HepG2 (cell line): ENCODE measurements around the gene MAN2B2. TPM values are rescaled to one million over a fixed set of nuclear protein-coding genes. Genes with fewer than 3 reads are reported as not detected.

ENCODE experiments used
- FIP1L1 ChIP-seq: fragments of 200-400 bp; formaldehyde crosslinking; IDR thresholded peaks from 2 replicates; pipeline ENCODE4 v1.6.1; 2018; ENCODE audit warnings: low read depth, mild to moderate bottlenecking, low read length, moderate library complexity, borderline replicate concordance; ENCODE audit not compliant: insufficient read depth
- FOXK2 ChIP-seq: fragments of 450-650 bp; IDR thresholded peaks from 2 replicates; pipeline ENCODE4 v1.6.1; 2016
- HNRNPL ChIP-seq: fragments of 200-400 bp; formaldehyde crosslinking; IDR thresholded peaks from 2 replicates; pipeline ENCODE4 v1.6.1; 2017; ENCODE audit warnings: mild to moderate bottlenecking, low read depth, low read length
- HOXD1 ChIP-seq: sonication (generic); formaldehyde crosslinking; IDR thresholded peaks from 2 replicates; pipeline ENCODE4 v1.5.0; 2020; ENCODE audit warnings: missing genetic modification reagents
- JARID2 ChIP-seq: sonication (generic); formaldehyde crosslinking; IDR thresholded peaks from 2 replicates; pipeline ENCODE4 v1.8.1; 2023; ENCODE audit warnings: missing genetic modification reagents, inconsistent platforms; ENCODE audit not compliant: insufficient replicate concordance
- JDP2 ChIP-seq: sonication (generic); formaldehyde crosslinking; IDR thresholded peaks from 2 replicates; pipeline ENCODE4 v1.8.1; 2022; ENCODE audit warnings: missing genetic modification reagents, borderline replicate concordance
- JUNB ChIP-seq: sonication (generic); formaldehyde crosslinking; IDR thresholded peaks from 2 replicates; pipeline ENCODE4 v1.8.0; 2022; ENCODE audit warnings: missing genetic modification reagents, mild to moderate bottlenecking, borderline replicate concordance
- KDM1A ChIP-seq: IDR thresholded peaks from 2 replicates; pipeline ENCODE4 v1.6.1; 2016; ENCODE audit warnings: missing compliant biosample characterization
- MIER3 ChIP-seq: IDR thresholded peaks from 2 replicates; pipeline ENCODE4 v1.6.1; 2016; ENCODE audit warnings: missing compliant biosample characterization, borderline replicate concordance
- TMF1 ChIP-seq: sonication (generic); formaldehyde crosslinking; IDR thresholded peaks from 2 replicates; pipeline ENCODE4 v1.8.1; 2022; ENCODE audit warnings: low read depth, missing genetic modification reagents
- ZC3H4 ChIP-seq: sonication (generic); formaldehyde crosslinking; IDR thresholded peaks from 2 replicates; pipeline ENCODE4 v1.4.0; 2020; ENCODE audit warnings: missing genetic modification reagents, borderline replicate concordance
- ZFP62 ChIP-seq: sonication (generic); formaldehyde crosslinking; IDR thresholded peaks from 2 replicates; pipeline ENCODE4 v1.4.0; 2020; ENCODE audit warnings: missing genetic modification reagents
- ZFX ChIP-seq: sonication (generic); formaldehyde crosslinking; IDR thresholded peaks from 2 replicates; pipeline ENCODE4 v1.4.0; 2020; ENCODE audit warnings: mild to moderate bottlenecking, low read depth, missing genetic modification reagents, moderate library complexity
- ZNF235 ChIP-seq: sonication (generic); formaldehyde crosslinking; IDR thresholded peaks from 2 replicates; pipeline ENCODE4 v1.8.1; 2023; ENCODE audit warnings: mild to moderate bottlenecking, missing genetic modification reagents, borderline replicate concordance
- ZNF253 ChIP-seq: sonication (generic); formaldehyde crosslinking; IDR thresholded peaks from 2 replicates; pipeline ENCODE4 v1.8.0; 2022; ENCODE audit warnings: mild to moderate bottlenecking, missing genetic modification reagents, borderline replicate concordance
- ZNF256 ChIP-seq: sonication (generic); formaldehyde crosslinking; conservative IDR thresholded peaks from 2 replicates; pipeline ENCODE4 v1.4.0; 2020; ENCODE audit warnings: missing genetic modification reagents
- ZNF367 ChIP-seq: sonication (generic); formaldehyde crosslinking; IDR thresholded peaks from 2 replicates; pipeline ENCODE4 v1.4.0; 2020; ENCODE audit warnings: missing genetic modification reagents, borderline replicate concordance
- ZNF574 ChIP-seq: sonication (generic); formaldehyde crosslinking; IDR thresholded peaks from 2 replicates; pipeline ENCODE4 v1.4.0; 2020; ENCODE audit warnings: missing genetic modification reagents
- ZNF713 ChIP-seq: sonication (generic); formaldehyde crosslinking; IDR thresholded peaks from 2 replicates; pipeline ENCODE4 v1.4.0; 2020; ENCODE audit warnings: mild to moderate bottlenecking, missing genetic modification reagents
- ZNF720 ChIP-seq: sonication (generic); formaldehyde crosslinking; IDR thresholded peaks from 2 replicates; pipeline ENCODE4 v1.4.0; 2020; ENCODE audit warnings: missing genetic modification reagents
- ZNF781 ChIP-seq: sonication (generic); formaldehyde crosslinking; IDR thresholded peaks from 2 replicates; pipeline ENCODE4 v1.5.1; 2020; ENCODE audit warnings: borderline replicate concordance, mild to moderate bottlenecking, missing genetic modification reagents; ENCODE audit errors: not compliant biosample characterization
- polyA plus RNA-seq, 8 experiments: library from polyadenylated mRNA; depleted of rRNA in 3 of 8; stranded (reverse) in 7 of 8; unstranded in 1 of 8; fragments of >200 nt; fragmentation: Illumina TruSeq in 4 of 8; extraction: Trizol in 4 of 8; gene quantifications; 2 replicates each; pipeline versions ENCODE4 v1.2.1 to v1.2.3, GENCODE V29; 2011 to 2016; ENCODE audit warnings: low read depth in 4 of 8, missing spikeins in 1 of 8, mixed read lengths in 1 of 8; ENCODE audit not compliant: insufficient read depth in 1 of 8
- total RNA-seq, 5 experiments: library from RNA; depleted of rRNA; stranded (reverse); fragments of >200 nt; fragmentation: Illumina TruSeq; extraction: Trizol; gene quantifications; 2 replicates each; pipeline ENCODE4 v1.2.3, GENCODE V29; 2016; ENCODE audit warnings: low read depth in 1 of 5
- TF ChIP-seq, protein P1 (sequence below): sonication (generic); formaldehyde crosslinking; IDR thresholded peaks from 2 replicates; pipeline ENCODE4 v1.4.0; 2020; ENCODE audit warnings: missing genetic modification reagents, low read depth, mild to moderate bottlenecking, borderline replicate concordance
- TF ChIP-seq, protein P2 (sequence below): IDR thresholded peaks from 2 replicates; pipeline ENCODE4 v1.6.1; 2018; ENCODE audit warnings: missing genetic modification reagents
- TF ChIP-seq, protein P3 (sequence below): sonication (generic); formaldehyde crosslinking; IDR thresholded peaks from 2 replicates; pipeline ENCODE4 v1.4.0; 2020; ENCODE audit warnings: mild to moderate bottlenecking, missing genetic modification reagents

The MAN2B2 gene
- total and polyA plus RNA-seq, 2 of the 13 experiments (the other 11 are each of a cell fraction or from before 2014, with no cell fraction given): 4.8 to 5.4 TPM

GRCh38 chr4:6546681-6547447 lies 28.1 kb upstream of the MAN2B2 start (continued):
- TF ChIP-seq, protein P1, sequence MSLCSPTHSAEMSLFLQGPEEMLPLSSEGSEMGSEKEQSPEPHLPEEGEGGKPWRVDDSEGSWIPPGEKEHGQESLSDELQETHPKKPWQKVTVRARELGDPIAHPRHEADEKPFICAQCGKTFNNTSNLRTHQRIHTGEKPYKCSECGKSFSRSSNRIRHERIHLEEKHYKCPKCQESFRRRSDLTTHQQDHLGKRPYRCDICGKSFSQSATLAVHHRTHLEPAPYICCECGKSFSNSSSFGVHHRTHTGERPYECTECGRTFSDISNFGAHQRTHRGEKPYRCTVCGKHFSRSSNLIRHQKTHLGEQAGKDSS (CRISPR knock-in tag): peak; percentile 52; the same call in 1 of the 2 replicates
- TF ChIP-seq ZNF713 (CRISPR knock-in tag): no peak
- TF ChIP-seq JDP2 (CRISPR knock-in tag): no peak; the same call in 1 of the 2 replicates
- TF ChIP-seq HOXD1 (CRISPR knock-in tag): peak; percentile 67; the same call in 1 of the 2 replicates
- TF ChIP-seq ZNF256 (CRISPR knock-in tag): peak; percentile 93; the same call in 1 of the 2 replicates
- peak; percentile 83; the same call in 1 of the 2 replicates for TF ChIP-seq TMF1 (CRISPR knock-in tag)
- peak; percentile 63 for TF ChIP-seq JARID2
- no peak for TF ChIP-seq ZFX
- TF ChIP-seq, protein P2, sequence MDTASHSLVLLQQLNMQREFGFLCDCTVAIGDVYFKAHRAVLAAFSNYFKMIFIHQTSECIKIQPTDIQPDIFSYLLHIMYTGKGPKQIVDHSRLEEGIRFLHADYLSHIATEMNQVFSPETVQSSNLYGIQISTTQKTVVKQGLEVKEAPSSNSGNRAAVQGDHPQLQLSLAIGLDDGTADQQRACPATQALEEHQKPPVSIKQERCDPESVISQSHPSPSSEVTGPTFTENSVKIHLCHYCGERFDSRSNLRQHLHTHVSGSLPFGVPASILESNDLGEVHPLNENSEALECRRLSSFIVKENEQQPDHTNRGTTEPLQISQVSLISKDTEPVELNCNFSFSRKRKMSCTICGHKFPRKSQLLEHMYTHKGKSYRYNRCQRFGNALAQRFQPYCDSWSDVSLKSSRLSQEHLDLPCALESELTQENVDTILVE (CRISPR knock-in tag): peak; percentile 95
- peak; percentile 80 for TF ChIP-seq ZNF574 (CRISPR knock-in tag)
- TF ChIP-seq KDM1A (CRISPR knock-in tag): no peak
- no peak; the same call in 1 of the 2 replicates for TF ChIP-seq ZNF720 (CRISPR knock-in tag)
- TF ChIP-seq, protein P3, sequence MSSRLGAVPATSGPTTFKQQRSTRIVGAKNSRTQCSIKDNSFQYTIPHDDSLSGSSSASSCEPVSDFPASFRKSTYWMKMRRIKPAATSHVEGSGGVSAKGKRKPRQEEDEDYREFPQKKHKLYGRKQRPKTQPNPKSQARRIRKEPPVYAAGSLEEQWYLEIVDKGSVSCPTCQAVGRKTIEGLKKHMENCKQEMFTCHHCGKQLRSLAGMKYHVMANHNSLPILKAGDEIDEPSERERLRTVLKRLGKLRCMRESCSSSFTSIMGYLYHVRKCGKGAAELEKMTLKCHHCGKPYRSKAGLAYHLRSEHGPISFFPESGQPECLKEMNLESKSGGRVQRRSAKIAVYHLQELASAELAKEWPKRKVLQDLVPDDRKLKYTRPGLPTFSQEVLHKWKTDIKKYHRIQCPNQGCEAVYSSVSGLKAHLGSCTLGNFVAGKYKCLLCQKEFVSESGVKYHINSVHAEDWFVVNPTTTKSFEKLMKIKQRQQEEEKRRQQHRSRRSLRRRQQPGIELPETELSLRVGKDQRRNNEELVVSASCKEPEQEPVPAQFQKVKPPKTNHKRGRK (CRISPR knock-in tag): no peak
- TF ChIP-seq ZNF781 (CRISPR knock-in tag): peak; percentile 97
- peak; percentile 82; the same call in 1 of the 2 replicates for TF ChIP-seq ZNF235 (CRISPR knock-in tag)
- no peak for TF ChIP-seq FOXK2
- peak; percentile 59; the same call in 1 of the 2 replicates for TF ChIP-seq JUNB (CRISPR knock-in tag)
- TF ChIP-seq HNRNPL: no peak
- TF ChIP-seq ZC3H4 (CRISPR knock-in tag): no peak
- no peak for TF ChIP-seq MIER3 (CRISPR knock-in tag)
- TF ChIP-seq ZNF253 (CRISPR knock-in tag): no peak
- TF ChIP-seq ZNF367 (CRISPR knock-in tag): 0 out of 2 replicates have a peak, but pooled peaks have one; percentile 65
- no peak for TF ChIP-seq FIP1L1
- TF ChIP-seq ZFP62 (CRISPR knock-in tag): no peak
